ENCODE data around the gene IYD. TPM values are rescaled to one million over a fixed set of nuclear protein-coding genes. Genes with fewer than 3 reads are reported as not detected.
"Not testable (repeated sequence)": the region's sequence is repeated elsewhere in the genome, so short reads cannot be mapped to it uniquely, and the experiment has no call there.

IYD gene
- total RNA-seq, 1 experiment from 2014 or later = not detected

- Histone ChIP-seq H3K36me3 (no peaks in the 10 kb centered on the region), H3K9me3 (replicated peaks) (no peaks in the 10 kb centered on the region), H3K27me3 (no peaks in the 10 kb centered on the region), H3K4me1 (no peaks in the 10 kb centered on the region), H3K27ac (no peak overlapping the region), H3K4me3 (no peak overlapping the region)
- no peak for DNase-seq
Observed at GRCh38 chr6:150420428-150420827, 51.6 kb downstream of the IYD start.

DNA sequence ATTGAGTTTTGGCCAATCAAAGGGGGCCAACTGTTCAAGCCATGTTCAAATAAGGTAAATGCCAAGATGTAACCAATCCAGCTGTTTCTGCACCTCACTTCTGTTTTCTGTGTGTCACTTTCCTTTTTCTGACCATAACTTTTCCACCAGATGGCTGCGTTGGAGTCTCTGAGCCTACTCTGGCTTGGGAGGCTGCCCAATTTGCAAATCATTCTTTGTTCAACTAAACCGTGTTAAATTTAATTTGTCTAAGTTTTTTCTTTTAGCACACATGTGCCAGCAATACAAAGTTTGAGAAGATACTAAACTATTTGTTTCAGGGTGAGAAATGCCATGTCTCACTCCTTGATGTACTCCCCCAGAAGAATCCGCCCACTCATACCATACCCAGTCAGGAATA is 52.1 kb downstream of the IYD start:
- H3K36me3 ChIP-seq = no peaks in the 10 kb centered on the region
- peak in 1 of 2 experiments; percentile 32 for DNase-seq
- no peak overlapping the region for H3K27ac ChIP-seq
- no peak overlapping the region for H3K4me3 ChIP-seq
- no peaks in the 10 kb centered on the region for H3K9me3 ChIP-seq (replicated peaks)
- H3K4me1 ChIP-seq = no peaks in the 10 kb centered on the region
- no peaks in the 10 kb centered on the region for H3K27me3 ChIP-seq

DNA sequence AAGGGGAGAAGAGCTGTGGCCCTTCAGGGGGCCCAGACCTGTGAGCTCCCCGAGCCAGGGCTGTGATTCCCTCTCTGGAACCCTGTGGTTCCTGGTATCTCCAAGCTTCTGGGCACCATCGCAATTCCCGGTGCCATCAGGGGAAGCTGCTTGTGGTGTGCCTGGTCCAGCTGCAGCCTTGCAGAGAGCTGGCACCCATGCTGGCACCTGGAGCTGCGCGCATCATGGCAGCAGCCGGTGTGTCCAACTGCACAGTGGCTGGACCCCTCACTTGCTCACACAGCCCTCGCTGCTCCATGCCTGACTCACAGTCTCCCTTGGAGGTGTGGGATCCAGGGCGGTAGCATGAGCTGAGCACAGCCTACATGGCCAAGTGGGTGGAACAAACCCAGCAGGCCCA is 56.7 kb downstream of the IYD start:
- H3K36me3 ChIP-seq = no peaks in the 10 kb centered on the region
- no peaks in the 10 kb centered on the region for H3K9me3 ChIP-seq (replicated peaks)
- H3K27me3 ChIP-seq = no peaks in the 10 kb centered on the region
- no peak overlapping the region for H3K4me3 ChIP-seq
- no peak overlapping the region for H3K27ac ChIP-seq
- no peak for DNase-seq
- no peaks in the 10 kb centered on the region for H3K4me1 ChIP-seq

DNA sequence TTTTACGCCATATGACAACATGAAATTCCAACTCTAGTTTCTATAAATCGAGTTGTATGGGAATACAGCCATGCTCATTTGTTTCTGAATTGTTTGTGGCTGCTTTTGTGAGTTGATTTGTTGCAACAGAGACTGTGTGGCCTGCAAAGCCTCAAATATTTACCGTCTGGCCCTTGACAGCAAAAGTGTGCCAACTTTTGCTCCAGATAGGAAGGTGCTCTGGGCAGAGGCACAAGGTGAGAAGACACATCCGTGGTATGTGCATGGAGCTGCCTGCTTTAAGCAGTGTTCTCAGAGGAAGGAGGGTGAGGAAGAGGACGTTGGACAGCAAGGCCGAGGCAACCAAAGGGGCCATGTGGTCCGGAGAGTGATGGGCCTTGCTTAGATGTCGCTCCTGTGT is 57.4 kb downstream of the IYD start:
- DNase-seq = no peak
- Histone ChIP-seq H3K4me1 (no peaks in the 10 kb centered on the region), H3K36me3 (no peaks in the 10 kb centered on the region), H3K27me3 (no peaks in the 10 kb centered on the region), H3K27ac (no peak overlapping the region), H3K9me3 (replicated peaks) (no peaks in the 10 kb centered on the region), H3K4me3 (no peak overlapping the region)

- no peaks in the 10 kb centered on the region for H3K27me3 ChIP-seq
- no peak overlapping the region for H3K4me3 ChIP-seq
- no peaks in the 10 kb centered on the region for H3K9me3 ChIP-seq (replicated peaks)
- no peaks in the 10 kb centered on the region for H3K36me3 ChIP-seq
- H3K4me1 ChIP-seq = no peaks in the 10 kb centered on the region
- no peak overlapping the region for H3K27ac ChIP-seq
- no peak for DNase-seq
Observed at GRCh38 chr6:150427037-150427602, 58.3 kb downstream of the IYD start.

DNA sequence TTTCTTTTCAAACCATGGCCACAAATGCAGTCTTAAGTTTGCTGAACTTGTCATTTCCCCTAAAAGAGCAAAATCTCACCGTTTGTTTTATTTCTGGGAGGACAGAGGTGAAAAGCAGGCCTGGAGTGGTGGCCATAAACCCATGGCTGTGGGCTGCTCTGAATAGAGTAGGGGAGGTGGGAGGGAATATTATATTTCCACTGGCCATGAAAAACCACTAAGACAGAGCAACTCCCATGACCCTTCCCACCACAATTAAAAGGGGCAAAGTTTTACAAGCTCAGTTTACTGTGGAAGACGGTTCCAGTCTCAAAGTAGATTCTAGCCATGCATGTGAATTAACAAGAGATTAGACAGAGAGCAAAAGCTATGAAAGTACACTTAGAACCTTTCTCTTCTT is 59.0 kb downstream of the IYD start:
- no peaks in the 10 kb centered on the region for H3K4me1 ChIP-seq
- no peak overlapping the region for H3K27ac ChIP-seq
- H3K36me3 ChIP-seq = no peaks in the 10 kb centered on the region
- no peak overlapping the region for H3K4me3 ChIP-seq
- DNase-seq = no peak
- H3K9me3 ChIP-seq (replicated peaks) = no peaks in the 10 kb centered on the region
- no peaks in the 10 kb centered on the region for H3K27me3 ChIP-seq

GRCh38 chr6:150430815-150431214 is 62.0 kb downstream of the IYD start:
- no peak overlapping the region for H3K4me3 ChIP-seq
- H3K36me3 ChIP-seq = no peaks in the 10 kb centered on the region
- H3K4me1 ChIP-seq = no peaks in the 10 kb centered on the region
- no peak overlapping the region for H3K27ac ChIP-seq
- peak in 1 of 2 experiments; percentile 46 for DNase-seq
- no peaks in the 10 kb centered on the region for H3K9me3 ChIP-seq (replicated peaks)
- no peaks in the 10 kb centered on the region for H3K27me3 ChIP-seq

- H3K4me3 ChIP-seq = no peak overlapping the region
- H3K27me3 ChIP-seq = no peaks in the 10 kb centered on the region
- H3K36me3 ChIP-seq = no peaks in the 10 kb centered on the region
- no peak overlapping the region for H3K27ac ChIP-seq
- H3K4me1 ChIP-seq = no peaks in the 10 kb centered on the region
- no peak for DNase-seq
- no peaks in the 10 kb centered on the region for H3K9me3 ChIP-seq (replicated peaks)
Observed at GRCh38 chr6:150435360-150435759, 66.5 kb downstream of the IYD start.

GRCh38 chr6:150435832-150436231 is 67.0 kb downstream of the IYD start:
- Histone ChIP-seq H3K27ac (no peak overlapping the region), H3K9me3 (replicated peaks) (no peaks in the 10 kb centered on the region), H3K27me3 (no peaks in the 10 kb centered on the region), H3K4me1 (no peaks in the 10 kb centered on the region), H3K4me3 (peak overlapping the region; percentile 16; the same call in 1 of the 2 replicates), H3K36me3 (no peaks in the 10 kb centered on the region)
- DNase-seq = peak; percentile 59 to 60

DNA sequence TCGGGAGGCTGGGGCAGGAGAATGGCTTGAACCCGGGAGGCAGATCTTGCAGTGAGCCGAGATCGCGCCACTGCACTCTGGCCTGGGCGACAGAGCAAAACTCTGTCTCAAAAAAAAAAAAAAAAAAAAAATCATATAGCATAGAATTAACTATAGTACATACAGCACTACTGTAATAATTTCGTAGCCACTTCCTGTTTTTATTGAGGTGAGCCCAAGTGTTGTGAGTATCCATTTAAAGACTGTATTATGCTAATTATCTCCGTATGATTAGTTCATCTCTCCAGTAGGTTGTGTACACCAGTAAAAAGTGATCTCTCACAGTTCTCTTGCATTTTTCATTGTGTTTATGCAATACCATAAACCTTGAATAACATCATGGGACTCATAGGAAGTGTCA is 70.6 kb downstream of the IYD start:
- Histone ChIP-seq H3K36me3 (no peaks in the 10 kb centered on the region), H3K4me1 (no peaks in the 10 kb centered on the region), H3K4me3 (no peak overlapping the region), H3K27me3 (no peaks in the 10 kb centered on the region), H3K27ac (no peak overlapping the region), H3K9me3 (replicated peaks) (no peaks in the 10 kb centered on the region)
- no peak for DNase-seq

DNA sequence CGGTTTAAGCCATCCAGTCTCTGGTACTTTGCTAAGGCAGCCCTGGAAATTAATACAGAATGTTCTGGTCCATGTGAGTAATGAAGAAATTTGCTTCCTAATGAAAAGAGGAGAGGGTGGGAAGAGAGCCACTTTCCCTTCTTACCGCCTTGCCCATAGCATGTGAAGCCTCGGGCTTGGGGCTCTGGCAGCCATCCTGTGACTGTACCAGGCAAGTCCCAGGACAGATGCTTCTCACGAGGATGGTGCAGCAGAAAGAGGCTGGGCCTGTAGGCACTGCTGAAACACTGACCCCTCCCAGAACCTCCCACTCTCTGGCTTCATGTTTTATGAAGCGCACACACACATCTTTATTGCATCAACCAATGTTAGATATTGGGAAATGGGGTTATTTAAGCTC is 74.8 kb downstream of the IYD start:
- no peak overlapping the region for H3K27ac ChIP-seq
- DNase-seq = no peak
- H3K27me3 ChIP-seq = no peaks in the 10 kb centered on the region
- H3K36me3 ChIP-seq = no peaks in the 10 kb centered on the region
- no peak overlapping the region for H3K4me3 ChIP-seq
- no peaks in the 10 kb centered on the region for H3K4me1 ChIP-seq
- H3K9me3 ChIP-seq (replicated peaks) = no peaks in the 10 kb centered on the region

DNA sequence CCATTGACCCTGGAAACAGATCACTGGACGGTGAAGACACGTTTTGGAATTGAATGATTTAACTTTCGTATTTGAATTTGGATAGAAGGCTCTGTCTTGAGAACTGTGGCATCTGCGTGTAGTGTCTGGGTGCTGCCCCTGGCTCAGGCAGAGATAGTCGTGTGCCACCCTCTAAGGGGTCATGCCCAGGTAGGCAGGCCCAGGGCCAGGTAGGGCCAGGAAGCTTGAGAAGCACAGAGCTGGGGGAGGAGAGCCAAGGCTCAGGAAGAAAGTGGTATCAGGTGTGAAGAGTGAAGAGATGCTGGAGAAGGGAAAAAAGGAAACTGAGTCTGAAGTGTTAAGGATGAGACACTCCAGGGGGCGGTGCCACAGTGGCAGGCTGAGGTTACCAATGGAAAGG is 75.5 kb downstream of the IYD start:
- H3K4me1 ChIP-seq = no peaks in the 10 kb centered on the region
- H3K27me3 ChIP-seq = no peaks in the 10 kb centered on the region
- no peak for DNase-seq
- H3K36me3 ChIP-seq = no peaks in the 10 kb centered on the region
- H3K4me3 ChIP-seq = no peak overlapping the region
- no peak overlapping the region for H3K27ac ChIP-seq
- H3K9me3 ChIP-seq (replicated peaks) = no peaks in the 10 kb centered on the region

GRCh38 chr6:150445486-150445885 is 76.7 kb downstream of the IYD start:
- Histone ChIP-seq H3K4me3 (no peak overlapping the region), H3K27ac (no peak overlapping the region), H3K27me3 (no peaks in the 10 kb centered on the region), H3K4me1 (no peaks in the 10 kb centered on the region), H3K9me3 (replicated peaks) (no peaks in the 10 kb centered on the region), H3K36me3 (no peaks in the 10 kb centered on the region)
- no peak for DNase-seq

GRCh38 chr6:150448221-150448620 is 79.4 kb downstream of the IYD start:
- H3K27ac ChIP-seq = no peak overlapping the region
- H3K27me3 ChIP-seq = no peaks in the 10 kb centered on the region
- H3K9me3 ChIP-seq (replicated peaks) = no peaks in the 10 kb centered on the region
- H3K4me3 ChIP-seq = no peak overlapping the region
- DNase-seq = no peak
- H3K4me1 ChIP-seq = no peaks in the 10 kb centered on the region
- H3K36me3 ChIP-seq = no peaks in the 10 kb centered on the region

- not testable (repeated sequence) for H3K27ac ChIP-seq; DNase-seq; H3K4me3 ChIP-seq; H3K36me3 ChIP-seq; H3K4me1 ChIP-seq; H3K9me3 ChIP-seq (replicated peaks); H3K27me3 ChIP-seq
Observed at GRCh38 chr6:150449055-150449454, 80.2 kb downstream of the IYD start.

DNA sequence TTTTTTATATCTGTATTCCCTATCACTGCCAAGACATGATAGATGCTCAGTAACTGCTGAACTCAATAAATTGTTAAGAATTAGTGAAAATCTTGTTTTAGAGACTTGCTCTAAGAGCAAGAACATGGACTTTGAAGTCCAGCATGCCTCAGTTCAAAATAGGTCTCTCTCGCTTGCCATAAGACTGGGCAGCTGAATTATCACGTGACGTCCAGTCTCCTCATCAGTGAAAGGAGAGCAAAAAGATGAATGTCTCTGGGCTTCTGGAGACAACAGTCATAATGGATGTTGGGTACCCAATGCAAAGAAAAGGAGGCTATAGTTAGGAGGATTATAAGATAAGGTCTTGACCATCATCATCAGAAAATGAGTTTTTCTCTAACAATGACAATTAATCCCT is 82.1 kb downstream of the IYD start:
- no peak overlapping the region for H3K27ac ChIP-seq
- H3K36me3 ChIP-seq = no peaks in the 10 kb centered on the region
- H3K4me1 ChIP-seq = no peaks in the 10 kb centered on the region
- DNase-seq = no peak
- no peaks in the 10 kb centered on the region for H3K9me3 ChIP-seq (replicated peaks)
- H3K4me3 ChIP-seq = no peak overlapping the region
- H3K27me3 ChIP-seq = no peaks in the 10 kb centered on the region
